Esophagus muscularis mucosa (tissue), 4 donors: ENCODE results near the gene NFKB2. TPM values are rescaled to one million over a fixed set of nuclear protein-coding genes. Genes with fewer than 3 reads are reported as not detected.
A peak's percentile ranks its signal among the peaks of the same experiment; 100 is the strongest.

Experiments
- DNase-seq: peaks from one replicate; pipeline ENCODE4 v3.0.0-alpha.2; 2017; ENCODE audit errors: extremely low spot score
- H3K27ac ChIP-seq, 4 donors: fragments of 200-600 bp; sonication (generic); replicated peaks in 1 of 4; 1 replicate in 3 of 4; 2 replicates in 1 of 4; pipeline ENCODE4 v1.5.1; 2016 to 2019; ENCODE audit warnings: mild to moderate bottlenecking in 1 of 4
- H3K27me3 ChIP-seq, 4 donors: fragments of 200-600 bp; sonication (generic); one replicate each; pipeline versions ENCODE4 v1.5.1 to v1.6.0; 2016 to 2019
- H3K36me3 ChIP-seq, 4 donors: fragments of 200-600 bp; sonication (generic); one replicate each; pipeline ENCODE4 v1.5.1; 2016 to 2019
- H3K4me1 ChIP-seq, 4 donors: fragments of 200-600 bp; sonication (generic); one replicate each; pipeline ENCODE4 v1.5.1; 2016 to 2019
- H3K4me3 ChIP-seq, 4 donors: fragments of 200-600 bp; sonication (generic); 1 replicate in 2 of 4; 2 replicates in 2 of 4; pipeline ENCODE4 v1.5.1; 2016 to 2019; ENCODE audit warnings: mild to moderate bottlenecking in 4 of 4, moderate library complexity in 1 of 4
- H3K9me3 ChIP-seq, 4 donors: fragments of 200-600 bp; sonication (generic); 1 replicate in 3 of 4; 2 replicates in 1 of 4; pipeline ENCODE4 v1.5.1; 2016 to 2019
- EP300 ChIP-seq: sonication (generic); formaldehyde crosslinking; IDR thresholded peaks from one replicate; pipeline ENCODE4 v1.6.1; 2017; ENCODE audit warnings: antibody characterized with exemption
- POLR2A ChIP-seq: fragments of 450-650 bp; IDR thresholded peaks from one replicate; pipeline ENCODE4 v1.6.1; 2017; ENCODE audit warnings: antibody characterized with exemption, moderate library complexity, mild to moderate bottlenecking, low read depth
- POLR2AphosphoS5 ChIP-seq, 2 donors: sonication (generic); formaldehyde crosslinking; IDR thresholded peaks; one replicate each; pipeline ENCODE4 v1.6.1; 2017; ENCODE audit warnings: antibody characterized with exemption in 2 of 2
- WGBS: methylation state at CpG from one replicate; pipeline ENCODE4 v1.1.5; 2018; 5-methylcytosine and 5-hydroxymethylcytosine counted together
- intact Hi-C: fragments of 100-400 bp; cut with DNase I; formaldehyde crosslinking; loops from one replicate; pipeline ENCODE4 v1.15.1; 2023
- total RNA-seq, 4 donors: library from RNA; depleted of rRNA; stranded (reverse); fragments of >200 nt; gene quantifications; one replicate each; pipeline versions ENCODE4 v1.1.0 to v1.2.1, GENCODE V29; 2016
- TF ChIP-seq, protein P1 (sequence below), 3 experiments: fragments of 200-600 bp in 2 of 3; fragments of 450-650 bp in 1 of 3; sonication (generic) in 2 of 3; IDR thresholded peaks; one replicate each; pipeline ENCODE4 v1.5.1; 2017 to 2019; ENCODE audit warnings: antibody characterized with exemption in 3 of 3, mild to moderate bottlenecking in 2 of 3, moderate library complexity in 1 of 3

Gene NFKB2
- total RNA-seq, 4 donors from 2014 or later = 18.7 to 47.0 (median 41.2) TPM

DNA sequence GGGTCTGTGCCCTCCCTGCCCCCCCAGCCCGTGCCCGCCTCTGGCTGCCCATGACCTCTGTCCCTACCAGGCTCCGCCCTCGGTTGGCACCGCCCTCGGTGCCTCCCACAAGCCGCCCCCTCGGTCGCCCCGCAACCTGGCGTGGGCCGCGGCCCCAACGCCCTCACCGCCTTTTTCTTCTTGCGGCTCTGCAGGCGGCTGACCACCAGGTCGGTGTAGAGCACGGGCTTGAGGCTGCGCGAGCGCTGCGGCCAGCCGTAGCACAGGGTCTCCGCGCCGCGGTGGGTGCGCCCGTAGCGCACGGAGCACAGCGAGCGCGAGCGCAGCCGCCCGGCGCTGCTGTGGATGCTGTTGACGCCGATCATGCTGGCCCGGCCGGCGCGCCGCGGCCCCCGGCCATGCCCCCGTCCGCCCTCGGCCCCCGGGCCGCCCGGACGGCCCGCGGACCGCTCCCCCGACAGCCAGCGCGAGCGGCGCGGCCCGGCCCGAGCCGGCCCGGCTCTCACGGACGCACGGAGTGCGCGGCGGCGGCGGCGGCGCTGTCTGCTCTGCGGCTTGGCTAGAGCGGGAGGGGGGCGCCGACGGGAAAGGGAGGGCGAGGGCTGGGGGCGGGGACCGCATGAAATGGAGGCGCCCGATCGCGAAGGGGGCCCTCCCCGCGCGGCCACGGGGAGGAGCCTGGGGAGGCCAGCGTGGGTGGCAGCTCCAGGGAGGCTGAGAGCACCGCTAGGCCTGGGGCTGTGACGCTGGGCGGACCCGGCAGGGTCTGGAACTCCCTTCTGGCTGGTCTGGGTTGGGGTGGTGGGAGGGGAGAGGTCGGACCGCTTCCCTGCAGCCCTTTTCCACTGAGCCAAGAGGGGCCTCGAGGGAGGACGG is 13.5 kb downstream of the NFKB2 start:
- peaks cover 0 to 8% (median 1%) of the 10 kb centered on the region in 4 donors for H3K36me3 ChIP-seq
- H3K4me1 ChIP-seq = peaks cover 11 to 70% (median 57%) of the 10 kb centered on the region in 4 donors
- WGBS = 0% methylated on average over 6 of the region's 103 CpGs
- peaks cover 0 to 64% (median 17%) of the 10 kb centered on the region in 4 donors for H3K27me3 ChIP-seq
- peak; percentile 63 to 82 for TF ChIP-seq POLR2AphosphoS5 (IDR thresholded peaks at IDR 0.05)
- TF ChIP-seq, protein P1, sequence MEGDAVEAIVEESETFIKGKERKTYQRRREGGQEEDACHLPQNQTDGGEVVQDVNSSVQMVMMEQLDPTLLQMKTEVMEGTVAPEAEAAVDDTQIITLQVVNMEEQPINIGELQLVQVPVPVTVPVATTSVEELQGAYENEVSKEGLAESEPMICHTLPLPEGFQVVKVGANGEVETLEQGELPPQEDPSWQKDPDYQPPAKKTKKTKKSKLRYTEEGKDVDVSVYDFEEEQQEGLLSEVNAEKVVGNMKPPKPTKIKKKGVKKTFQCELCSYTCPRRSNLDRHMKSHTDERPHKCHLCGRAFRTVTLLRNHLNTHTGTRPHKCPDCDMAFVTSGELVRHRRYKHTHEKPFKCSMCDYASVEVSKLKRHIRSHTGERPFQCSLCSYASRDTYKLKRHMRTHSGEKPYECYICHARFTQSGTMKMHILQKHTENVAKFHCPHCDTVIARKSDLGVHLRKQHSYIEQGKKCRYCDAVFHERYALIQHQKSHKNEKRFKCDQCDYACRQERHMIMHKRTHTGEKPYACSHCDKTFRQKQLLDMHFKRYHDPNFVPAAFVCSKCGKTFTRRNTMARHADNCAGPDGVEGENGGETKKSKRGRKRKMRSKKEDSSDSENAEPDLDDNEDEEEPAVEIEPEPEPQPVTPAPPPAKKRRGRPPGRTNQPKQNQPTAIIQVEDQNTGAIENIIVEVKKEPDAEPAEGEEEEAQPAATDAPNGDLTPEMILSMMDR (IDR thresholded peaks at IDR 0.05) = no peak
- H3K4me3 ChIP-seq = peak overlapping the region; percentile 57 to 64 (median 60)
- intact Hi-C loops = no loop called here
- DNase-seq = no peak
- H3K9me3 ChIP-seq = no peaks in the 10 kb centered on the region
- peak overlapping the region; percentile 85 to 99 (median 90) for H3K27ac ChIP-seq

DNA sequence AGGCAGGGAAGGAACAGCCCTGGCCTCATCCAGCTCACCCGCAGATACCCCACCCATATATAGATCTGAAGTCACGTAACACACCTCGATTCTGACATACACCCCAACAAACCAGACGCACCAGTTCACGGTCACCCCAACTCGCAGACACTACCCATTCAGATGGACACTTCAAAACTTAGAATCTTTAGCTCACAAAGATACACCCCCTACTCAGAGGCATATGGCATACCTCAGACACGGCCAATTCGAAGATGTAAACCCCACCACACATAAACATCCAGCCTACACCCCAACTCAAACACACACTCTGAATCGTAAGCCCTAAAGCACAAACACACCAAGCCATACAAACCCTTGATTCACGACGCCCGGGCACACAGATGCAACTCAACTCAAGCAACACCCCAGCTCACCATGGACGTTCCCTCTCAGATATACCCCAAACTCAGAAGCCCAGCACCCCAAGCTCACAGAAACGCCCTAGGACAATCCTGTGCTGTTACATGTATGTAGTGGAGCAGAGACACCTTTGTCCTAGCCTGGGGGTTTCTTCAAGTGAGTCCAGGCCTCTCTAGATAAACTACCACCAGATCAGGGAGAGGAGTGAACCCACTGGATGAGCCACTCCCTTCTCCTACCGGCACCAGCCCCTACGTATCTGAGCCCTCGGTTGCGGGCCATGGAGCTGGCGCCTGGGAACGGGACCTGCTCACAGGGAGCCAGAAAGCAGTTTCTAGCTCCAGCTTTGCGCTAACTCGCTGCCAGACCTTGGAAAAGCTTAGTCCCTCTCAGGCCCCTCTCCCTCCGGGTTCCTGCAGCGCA is 14.3 kb downstream of the NFKB2 start:
- WGBS = 26% methylated on average over 19 of the region's 24 CpGs
- no peak for DNase-seq
- peak overlapping the region; percentile 57 to 64 (median 60) for H3K4me3 ChIP-seq
- H3K27me3 ChIP-seq = peaks cover 0 to 73% (median 22%) of the 10 kb centered on the region in 4 donors
- intact Hi-C loops = no loop called here
- H3K36me3 ChIP-seq = peaks cover 0 to 2% (median 0%) of the 10 kb centered on the region in 4 donors
- peak overlapping the region; percentile 85 to 99 (median 90) for H3K27ac ChIP-seq
- peaks cover 11 to 62% (median 53%) of the 10 kb centered on the region in 4 donors for H3K4me1 ChIP-seq
- TF ChIP-seq POLR2A = no peak
- H3K9me3 ChIP-seq = no peaks in the 10 kb centered on the region

DNA sequence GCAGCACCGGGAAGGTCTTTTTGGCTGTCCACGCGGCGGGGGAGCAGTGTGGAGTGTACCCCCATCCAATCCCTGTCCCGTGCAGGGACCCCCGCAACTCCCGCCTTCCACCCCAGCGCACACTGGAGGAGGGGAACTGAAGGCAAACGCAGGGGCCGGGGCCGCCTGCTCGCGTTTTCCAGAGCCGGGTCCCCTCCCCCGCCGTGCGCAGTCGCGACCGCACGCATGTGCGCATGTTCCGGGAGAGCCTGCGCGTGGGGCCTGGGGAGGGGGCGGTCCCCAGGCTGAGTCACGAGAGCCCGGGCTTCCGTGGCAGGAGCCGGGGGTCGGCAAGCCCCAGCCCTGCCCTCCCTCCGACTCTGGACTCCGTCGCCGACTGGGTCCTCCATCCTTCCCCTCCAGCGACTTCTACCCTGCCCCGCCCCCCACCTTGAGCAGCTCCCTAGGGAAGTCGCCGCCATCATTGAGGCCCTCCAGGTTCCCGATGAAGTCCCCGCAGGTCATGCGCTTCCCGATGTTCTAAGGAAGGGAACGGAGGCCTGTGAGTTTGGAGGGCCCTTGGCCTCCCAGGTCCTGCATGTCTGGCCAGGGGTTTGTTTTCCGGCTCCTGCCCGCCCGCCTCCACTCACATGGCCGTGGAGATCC is 15.0 kb downstream of the NFKB2 start:
- no peak for DNase-seq
- Histone ChIP-seq H3K27ac (peak overlapping the region; percentile 85 to 99 (median 90)), H3K4me1 (peaks cover 11 to 55% (median 46%) of the 10 kb centered on the region in 4 donors), H3K9me3 (no peaks in the 10 kb centered on the region), H3K27me3 (peaks cover 0 to 80% (median 26%) of the 10 kb centered on the region in 4 donors), H3K4me3 (peak overlapping the region; percentile 35 to 61 (median 55)), H3K36me3 (no peaks in the 10 kb centered on the region)
- TF ChIP-seq POLR2A = no peak
- peak; percentile 70 to 72 for TF ChIP-seq POLR2AphosphoS5 (IDR thresholded peaks at IDR 0.05)
- TF ChIP-seq EP300 = no peak
- intact Hi-C loops = no loop called here
- 17% methylated on average over 19 of the region's 48 CpGs for WGBS

DNA sequence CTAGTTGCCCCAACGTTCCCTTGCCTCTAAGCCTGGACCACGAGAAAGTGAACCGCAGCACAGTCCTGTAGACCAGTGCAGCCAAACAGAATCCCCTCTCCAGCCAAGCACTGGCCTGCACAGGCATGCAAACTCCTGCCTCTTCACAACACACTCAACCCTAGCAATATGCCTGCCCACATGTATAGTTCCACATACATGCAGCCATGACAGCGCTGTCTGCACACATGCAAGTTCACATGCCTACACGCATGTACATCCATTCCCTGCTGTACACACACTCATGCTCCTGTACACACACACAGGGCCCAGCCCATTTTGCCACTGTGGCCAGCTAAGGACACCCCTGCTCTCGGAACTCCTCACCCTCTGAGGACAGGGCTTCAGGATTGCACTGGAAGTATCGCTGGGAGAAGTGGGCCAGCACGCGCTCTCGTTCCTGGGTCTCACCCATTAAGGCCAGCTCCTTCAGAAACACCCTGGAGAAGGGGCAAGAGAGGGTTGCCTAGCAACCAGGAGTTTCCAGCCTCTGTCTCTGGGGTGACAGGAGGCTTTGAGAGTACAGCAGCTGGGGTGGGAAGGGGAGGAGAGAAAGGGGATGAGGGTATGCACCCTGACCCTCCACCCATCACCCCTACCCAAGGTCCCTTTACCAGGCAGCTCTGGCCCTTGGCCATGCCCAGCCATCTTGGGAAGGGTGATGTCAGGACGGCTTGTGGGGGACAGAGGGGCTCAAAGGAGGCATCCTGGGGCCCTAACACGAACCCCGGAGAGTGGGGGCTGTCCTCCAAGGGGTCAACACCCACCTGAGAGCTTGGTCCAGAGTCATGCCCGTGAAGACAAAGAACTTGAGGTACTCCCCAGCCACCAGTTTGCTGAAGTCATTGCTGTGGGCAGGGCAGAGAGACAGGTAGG is 16.1 kb downstream of the NFKB2 start:
- DNase-seq = no peak
- H3K9me3 ChIP-seq = no peaks in the 10 kb centered on the region
- TF ChIP-seq, protein P1 (IDR thresholded peaks at IDR 0.05) = no peak
- TF ChIP-seq POLR2AphosphoS5 (IDR thresholded peaks at IDR 0.05) (no peak), EP300 (no peak), POLR2A (no peak)
- H3K36me3 ChIP-seq = no peaks in the 10 kb centered on the region
- peaks cover 0 to 91% (median 35%) of the 10 kb centered on the region in 4 donors for H3K27me3 ChIP-seq
- no peak overlapping the region for H3K27ac ChIP-seq
- no peak overlapping the region for H3K4me3 ChIP-seq
- intact Hi-C loops = no loop called here
- 77% methylated on average over 12 of the region's 14 CpGs for WGBS
- H3K4me1 ChIP-seq = peaks cover 11 to 45% (median 38%) of the 10 kb centered on the region in 4 donors

DNA sequence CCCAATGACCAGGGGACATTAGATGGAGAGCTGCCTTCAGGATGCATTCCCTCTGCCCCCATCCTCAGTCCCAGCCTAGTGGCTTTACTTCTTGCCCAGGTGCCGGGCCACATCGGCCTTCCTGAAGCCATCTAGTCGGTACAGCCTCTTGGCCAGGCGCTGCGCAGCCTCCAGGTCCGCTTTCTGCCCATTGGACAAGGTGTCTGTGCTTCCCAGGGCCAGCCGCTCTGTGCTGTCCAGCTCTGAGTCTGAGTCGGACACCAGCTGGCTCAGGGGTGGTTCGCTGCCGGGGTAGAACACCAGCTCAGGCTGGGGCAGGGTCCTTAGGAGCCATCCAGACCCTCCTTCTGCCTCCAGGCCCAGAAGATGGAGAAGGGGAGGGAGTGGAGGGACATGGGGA is 16.8 kb downstream of the NFKB2 start:
- Histone ChIP-seq H3K4me3 (no peak overlapping the region), H3K4me1 (peaks cover 11 to 39% (median 34%) of the 10 kb centered on the region in 4 donors), H3K27ac (no peak overlapping the region), H3K36me3 (no peaks in the 10 kb centered on the region), H3K27me3 (peaks cover 0 to 97% (median 36%) of the 10 kb centered on the region in 4 donors), H3K9me3 (no peaks in the 10 kb centered on the region)
- intact Hi-C loops = no loop called here
- no peak for TF ChIP-seq EP300
- TF ChIP-seq POLR2AphosphoS5 (IDR thresholded peaks at IDR 0.05) = no peak
- TF ChIP-seq POLR2A = no peak
- TF ChIP-seq, protein P1 (IDR thresholded peaks at IDR 0.05) = no peak
- no CpG with 5 or more reads among the region's 10 CpGs for WGBS
- DNase-seq = no peak
